ENCODE results near the gene BECN2. TPM values are rescaled to one million over a fixed set of nuclear protein-coding genes. Genes with fewer than 3 reads are reported as not detected.

The BECN2 gene
- total RNA-seq (2022) (not detected in 2 replicates), Bru-seq, nascent RNA (not detected), BruChase-seq, experiment 1, labeled RNA remaining after a 2-hour chase (not detected), BruChase-seq, experiment 2, labeled RNA remaining after a 6-hour chase (not detected)
- long read RNA-seq = 0 reads

- ChIA-PET CTCF (no interaction called here), POLR2A (no interaction called here)
- Mint-ChIP-seq H3K27ac (ENCODE audit: unreplicated experiment) (no peak within 1 kb of the TSS), H3K4me1 (ENCODE audit: low read depth, unreplicated experiment) (no peaks in the 10 kb centered on the region), H3K27me3 (ENCODE audit: insufficient read depth, unreplicated experiment) (no peaks in the 10 kb centered on the region), H3K36me3 (ENCODE audit: insufficient read depth, unreplicated experiment) (no peaks in the 10 kb centered on the region), H3K9me3 (ENCODE audit: unreplicated experiment) (no peaks in the 10 kb centered on the region), H3K4me3 (ENCODE audit: unreplicated experiment) (no peak within 1 kb of the TSS)
- Histone ChIP-seq H3K27me3 (replicated peaks; ENCODE audit: control insufficient read depth, insufficient read depth, low read length) (no peaks in the 10 kb centered on the region), H3K9me3 (no peaks in the 10 kb centered on the region), H3K4me3 (ENCODE audit: low read depth, low read length) (no peak within 1 kb of the TSS), H3K36me3 (ENCODE audit: control insufficient read depth, insufficient read depth, low read length) (no peaks in the 10 kb centered on the region), H3K4me1 (no peaks in the 10 kb centered on the region)
- TF ChIP-seq CTCF (IDR thresholded peaks at IDR 0.05; ENCODE audit: insufficient read depth in 1 of 2, low read depth in 1 of 2, low read length in 1 of 2, severe bottlenecking in 1 of 2, unreplicated experiment in 1 of 2) = no peak
- no peak for DNase-seq
- no TSS peak for BruUV-seq (replicated peaks)
- intact Hi-C loops (cut with micrococcal nuclease; ENCODE audit: unreplicated experiment) = no loop called here
These were observed at the start of gene BECN2 for GRCh38 chr1:241957692-241958494. BECN2 (plus strand) TSS chr1:241957767; CDS start chr1:241957767, 0 bp downstream.

GRCh38 chr1:241916196-241916595, 41.4 kb upstream of the BECN2 start:
- Mint-ChIP-seq H3K9me3 (ENCODE audit: unreplicated experiment) (no peaks in the 10 kb centered on the region), H3K27me3 (ENCODE audit: insufficient read depth, unreplicated experiment) (no peaks in the 10 kb centered on the region), H3K4me1 (ENCODE audit: low read depth, unreplicated experiment) (peaks cover 7% of the 10 kb centered on the region), H3K27ac (ENCODE audit: unreplicated experiment) (no peak overlapping the region), H3K4me3 (ENCODE audit: unreplicated experiment) (no peak overlapping the region), H3K36me3 (ENCODE audit: insufficient read depth, unreplicated experiment) (peaks cover 5% of the 10 kb centered on the region)
- H3K4me3 ChIP-seq (ENCODE audit: low read depth, low read length) = no peak overlapping the region
- no TSS peak for BruUV-seq (replicated peaks)
- intact Hi-C loops (cut with micrococcal nuclease; ENCODE audit: unreplicated experiment) = no loop called here
- no peaks in the 10 kb centered on the region for H3K9me3 ChIP-seq
- no peaks in the 10 kb centered on the region for H3K4me1 ChIP-seq
- no peaks in the 10 kb centered on the region for H3K27me3 ChIP-seq (replicated peaks; ENCODE audit: control insufficient read depth, insufficient read depth, low read length)
- POLR2A ChIA-PET = no interaction called here
- H3K36me3 ChIP-seq (ENCODE audit: control insufficient read depth, insufficient read depth, low read length) = no peaks in the 10 kb centered on the region
- TF ChIP-seq CTCF (IDR thresholded peaks at IDR 0.05; ENCODE audit: insufficient read depth in 1 of 2, low read depth in 1 of 2, low read length in 1 of 2, severe bottlenecking in 1 of 2, unreplicated experiment in 1 of 2) = no peak
- DNase-seq = no peak
- CTCF ChIA-PET = no interaction called here

- Histone ChIP-seq H3K4me3 (ENCODE audit: low read depth, low read length) (no peak overlapping the region), H3K36me3 (ENCODE audit: control insufficient read depth, insufficient read depth, low read length) (no peaks in the 10 kb centered on the region), H3K4me1 (no peaks in the 10 kb centered on the region), H3K27me3 (replicated peaks; ENCODE audit: control insufficient read depth, insufficient read depth, low read length) (no peaks in the 10 kb centered on the region), H3K9me3 (no peaks in the 10 kb centered on the region)
- ChIA-PET POLR2A (no interaction called here), CTCF (no interaction called here)
- DNase-seq = no peak
- peaks cover 7% of the 10 kb centered on the region for H3K4me1 Mint-ChIP-seq (ENCODE audit: low read depth, unreplicated experiment)
- no peaks in the 10 kb centered on the region for H3K9me3 Mint-ChIP-seq (ENCODE audit: unreplicated experiment)
- BruUV-seq (replicated peaks) = no TSS peak
- H3K27ac Mint-ChIP-seq (ENCODE audit: unreplicated experiment) = no peak overlapping the region
- peaks cover 6% of the 10 kb centered on the region for H3K36me3 Mint-ChIP-seq (ENCODE audit: insufficient read depth, unreplicated experiment)
- H3K4me3 Mint-ChIP-seq (ENCODE audit: unreplicated experiment) = no peak overlapping the region
- TF ChIP-seq CTCF (IDR thresholded peaks at IDR 0.05; ENCODE audit: insufficient read depth in 1 of 2, low read depth in 1 of 2, low read length in 1 of 2, severe bottlenecking in 1 of 2, unreplicated experiment in 1 of 2) = no peak
- intact Hi-C loops (cut with micrococcal nuclease; ENCODE audit: unreplicated experiment) = no loop called here
- no peaks in the 10 kb centered on the region for H3K27me3 Mint-ChIP-seq (ENCODE audit: insufficient read depth, unreplicated experiment)
These were observed 40.1 kb upstream of the BECN2 start for GRCh38 chr1:241917487-241917886.
